Neuronal stem cell (in vitro differentiated cells): ENCODE results near the gene MED15.

Experiments
- DNase-seq: peaks from one replicate; pipeline ENCODE4 v3.0.0-alpha.2; 2013; ENCODE audit warnings: low spot score
- H2AFZ ChIP-seq: one replicate; pipeline ENCODE4 v1.6.1; 2013; ENCODE audit warnings: mild to moderate bottlenecking, low read length, inconsistent platforms
- H2AK5ac ChIP-seq: 2 replicates; pipeline ENCODE4 v1.6.1; 2013; ENCODE audit warnings: low read depth, mild to moderate bottlenecking, inconsistent platforms, low read length, moderate library complexity, mixed read lengths
- H2BK120ac ChIP-seq: 2 replicates; pipeline ENCODE4 v1.6.1; 2013; ENCODE audit warnings: low read depth, mild to moderate bottlenecking, inconsistent platforms, low read length, moderate library complexity, mixed read lengths
- H2BK12ac ChIP-seq: one replicate; pipeline ENCODE4 v1.6.1; 2013; ENCODE audit warnings: low read length, inconsistent platforms
- H2BK15ac ChIP-seq: 2 replicates; pipeline ENCODE4 v1.6.1; 2013; ENCODE audit warnings: mild to moderate bottlenecking, low read length, inconsistent platforms, mixed read lengths
- H2BK5ac ChIP-seq: one replicate; pipeline ENCODE4 v1.6.1; 2013; ENCODE audit warnings: inconsistent platforms, mild to moderate bottlenecking, low read length, moderate library complexity
- H3K14ac ChIP-seq: one replicate; pipeline ENCODE4 v1.6.1; 2013; ENCODE audit warnings: low read length, inconsistent platforms
- H3K18ac ChIP-seq: 2 replicates; pipeline ENCODE4 v1.6.1; 2013; ENCODE audit warnings: low read length, inconsistent platforms
- H3K23ac ChIP-seq: 2 replicates; pipeline ENCODE4 v1.6.1; 2013; ENCODE audit warnings: low read depth, mild to moderate bottlenecking, mixed read lengths, low read length, inconsistent platforms; ENCODE audit not compliant: poor library complexity
- H3K27ac ChIP-seq: replicated peaks from 3 replicates; pipeline ENCODE4 v1.5.1; 2013; ENCODE audit warnings: low read length, inconsistent platforms
- H3K27me3 ChIP-seq, 3 experiments: 2 replicates each; pipeline ENCODE4 v1.6.1; 2013; ENCODE audit warnings: low read length in 3 of 3, mild to moderate bottlenecking in 2 of 3, inconsistent platforms in 1 of 3, low read depth in 1 of 3, mixed read lengths in 1 of 3, moderate library complexity in 1 of 3; ENCODE audit not compliant: control insufficient read depth in 3 of 3, insufficient read depth in 3 of 3
- H3K36me3 ChIP-seq, 2 donors: replicated peaks in 1 of 2; 2 replicates each; pipeline ENCODE4 v1.6.1; 2013; ENCODE audit warnings: low read length in 2 of 2; ENCODE audit not compliant: control insufficient read depth in 2 of 2, insufficient read depth in 2 of 2
- H3K4ac ChIP-seq: 2 replicates; pipeline ENCODE4 v1.6.1; 2013; ENCODE audit warnings: inconsistent platforms, mild to moderate bottlenecking, low read length, moderate library complexity
- H3K4me1 ChIP-seq, 2 donors: 1 replicate in 1 of 2; 2 replicates in 1 of 2; pipeline ENCODE4 v1.6.1; 2013; ENCODE audit warnings: low read length in 2 of 2, low read depth in 1 of 2; ENCODE audit not compliant: control insufficient read depth in 2 of 2, insufficient read depth in 1 of 2
- H3K4me2 ChIP-seq: one replicate; pipeline ENCODE4 v1.6.1; 2013; ENCODE audit warnings: mild to moderate bottlenecking, low read length, inconsistent platforms; ENCODE audit not compliant: insufficient read depth, poor library complexity, severe bottlenecking
- H3K4me3 ChIP-seq, 2 donors: 2 replicates each; pipeline ENCODE4 v1.5.1; 2013; ENCODE audit warnings: low read length in 2 of 2, mild to moderate bottlenecking in 2 of 2, inconsistent platforms in 1 of 2, moderate library complexity in 1 of 2
- H3K79me1 ChIP-seq: one replicate; pipeline ENCODE4 v1.6.1; 2013; ENCODE audit warnings: low read depth, mild to moderate bottlenecking, inconsistent platforms, low read length, moderate library complexity
- H3K9ac ChIP-seq: one replicate; pipeline ENCODE4 v1.6.1; 2013; ENCODE audit warnings: mild to moderate bottlenecking, low read depth, low read length, inconsistent platforms; ENCODE audit not compliant: poor library complexity
- H3K9me3 ChIP-seq, 2 donors: replicated peaks in 1 of 2; 2 replicates each; pipeline versions ENCODE3 to v1.6.1; 2013; ENCODE audit warnings: low read length in 2 of 2, mild to moderate bottlenecking in 2 of 2, inconsistent platforms in 1 of 2, low read depth in 1 of 2, mixed read lengths in 1 of 2, moderate library complexity in 1 of 2; ENCODE audit not compliant: control insufficient read depth in 2 of 2, insufficient read depth in 1 of 2
- H4K8ac ChIP-seq: one replicate; pipeline ENCODE4 v1.6.1; 2013; ENCODE audit warnings: low read depth, mild to moderate bottlenecking, inconsistent platforms, low read length, moderate library complexity
- H4K91ac ChIP-seq: one replicate; pipeline ENCODE4 v1.6.1; 2013; ENCODE audit warnings: low read length, low read depth, mild to moderate bottlenecking, inconsistent platforms; ENCODE audit not compliant: poor library complexity
- whole genome bisulfite sequencing, 2 donors: extraction: QIAGEN DNeasy Blood & Tissue Kit; methylation state at CpG; one replicate each; pipeline ENCODE4 v1.1.7; 2013; ENCODE audit warnings: missing lambda C conversion rate in 2 of 2, mixed read lengths in 1 of 2; ENCODE audit not compliant: insufficient read length in 2 of 2, insufficient replicate concordance in 1 of 2; ENCODE audit errors: extremely low coverage in 2 of 2; 5-methylcytosine and 5-hydroxymethylcytosine counted together

The MED15 gene

GRCh38 chr22:20514658-20515406 lies 7.4 kb downstream of the MED15 start:
- H3K23ac ChIP-seq, result peak overlapping the region; percentile 60
- no peak overlapping the region for H2BK120ac ChIP-seq
- no peak overlapping the region for H3K14ac ChIP-seq
- peaks cover 2 to 6% of the 10 kb centered on the region in 2 donors for H3K4me1 ChIP-seq
- H3K9ac ChIP-seq, result no peak overlapping the region
- WGBS, 2 donors, result no CpG with 5 or more reads among the region's 6 CpGs
- H3K4me3 ChIP-seq, result no peak overlapping the region
- no peak for DNase-seq
- no peak overlapping the region for H3K27ac ChIP-seq
- H2BK15ac ChIP-seq, result no peak overlapping the region
- peaks cover 13% of the 10 kb centered on the region for H3K79me1 ChIP-seq
- H3K18ac ChIP-seq, result no peak overlapping the region
- no peak overlapping the region for H2BK5ac ChIP-seq
- H3K36me3 ChIP-seq, result peaks cover 10 to 67% of the 10 kb centered on the region in 2 donors
- no peak overlapping the region for H2BK12ac ChIP-seq
- H2AK5ac ChIP-seq, result no peak overlapping the region
- no peak overlapping the region for H4K8ac ChIP-seq
- no peaks in the 10 kb centered on the region for H3K27me3 ChIP-seq
- no peaks in the 10 kb centered on the region for H3K9me3 ChIP-seq
- H3K4me2 ChIP-seq, result no peak overlapping the region
- no peak overlapping the region for H3K4ac ChIP-seq
- no peak overlapping the region for H2AFZ ChIP-seq
- H4K91ac ChIP-seq, result no peak overlapping the region

- Histone ChIP-seq H2AK5ac (no peak overlapping the region), H3K4me2 (no peak overlapping the region), H4K91ac (no peak overlapping the region), H2BK5ac (no peak overlapping the region), H3K36me3 (peaks cover 16 to 65% of the 10 kb centered on the region in 2 donors), H2AFZ (no peak overlapping the region), H2BK120ac (no peak overlapping the region), H3K14ac (no peak overlapping the region), H3K4me3 (no peak overlapping the region), H3K27me3 (no peaks in the 10 kb centered on the region), H3K23ac (peak overlapping the region; percentile 73), H3K9ac (no peak overlapping the region), H3K18ac (no peak overlapping the region), H3K9me3 (peaks cover 0 to 2% of the 10 kb centered on the region in 2 donors), H4K8ac (peak overlapping the region; percentile 79), H2BK12ac (no peak overlapping the region), H3K4ac (no peak overlapping the region), H3K79me1 (peaks cover 14% of the 10 kb centered on the region), H2BK15ac (no peak overlapping the region), H3K27ac (no peak overlapping the region), H3K4me1 (peaks cover 0 to 3% of the 10 kb centered on the region in 2 donors)
- DNase-seq, result no peak
- WGBS, 2 donors, result no CpG with 5 or more reads among the region's 2 CpGs
These were observed 9.0 kb downstream of the MED15 start for GRCh38 chr22:20516399-20516798.

GRCh38 chr22:20517422-20517821 lies 10.0 kb downstream of the MED15 start:
- H3K27me3 ChIP-seq, result no peaks in the 10 kb centered on the region
- no peak overlapping the region for H3K18ac ChIP-seq
- H3K4ac ChIP-seq, result no peak overlapping the region
- H2BK120ac ChIP-seq, result no peak overlapping the region
- no peak overlapping the region for H4K91ac ChIP-seq
- H3K79me1 ChIP-seq, result peaks cover 12% of the 10 kb centered on the region
- no peak overlapping the region for H2BK5ac ChIP-seq
- H2BK15ac ChIP-seq, result no peak overlapping the region
- no peak overlapping the region for H3K23ac ChIP-seq
- H3K4me1 ChIP-seq, result peaks cover 0 to 3% of the 10 kb centered on the region in 2 donors
- WGBS, 2 donors, result no CpG with 5 or more reads among the region's 4 CpGs
- no peak overlapping the region for H2AK5ac ChIP-seq
- H3K9ac ChIP-seq, result peak overlapping the region; percentile 53
- peaks cover 0 to 2% of the 10 kb centered on the region in 2 donors for H3K9me3 ChIP-seq
- no peak overlapping the region for H3K14ac ChIP-seq
- no peak overlapping the region for H3K27ac ChIP-seq
- H2BK12ac ChIP-seq, result no peak overlapping the region
- H3K4me3 ChIP-seq, result peak overlapping the region in 1 of 2 donors; percentile 27
- H3K36me3 ChIP-seq, result peaks cover 16 to 69% of the 10 kb centered on the region in 2 donors
- H4K8ac ChIP-seq, result no peak overlapping the region
- no peak overlapping the region for H2AFZ ChIP-seq
- no peak overlapping the region for H3K4me2 ChIP-seq
- no peak for DNase-seq

GRCh38 chr22:20517841-20518592 lies 10.6 kb downstream of the MED15 start:
- no peak overlapping the region for H3K23ac ChIP-seq
- no peak overlapping the region for H3K18ac ChIP-seq
- H2BK15ac ChIP-seq, result no peak overlapping the region
- H2AFZ ChIP-seq, result no peak overlapping the region
- no peak overlapping the region for H3K4ac ChIP-seq
- no peaks in the 10 kb centered on the region for H3K27me3 ChIP-seq
- no peak overlapping the region for H2BK12ac ChIP-seq
- H3K14ac ChIP-seq, result no peak overlapping the region
- no peak for DNase-seq
- H2BK120ac ChIP-seq, result no peak overlapping the region
- H3K36me3 ChIP-seq, result peaks cover 16 to 75% of the 10 kb centered on the region in 2 donors
- H3K27ac ChIP-seq, result no peak overlapping the region
- no peak overlapping the region for H2BK5ac ChIP-seq
- no peak overlapping the region for H3K4me2 ChIP-seq
- H3K79me1 ChIP-seq, result peaks cover 12% of the 10 kb centered on the region
- H4K91ac ChIP-seq, result no peak overlapping the region
- H3K4me3 ChIP-seq, result no peak overlapping the region
- no peak overlapping the region for H4K8ac ChIP-seq
- no peak overlapping the region for H2AK5ac ChIP-seq
- H3K9me3 ChIP-seq, result peaks cover 0 to 2% of the 10 kb centered on the region in 2 donors
- H3K4me1 ChIP-seq, result peaks cover 0 to 3% of the 10 kb centered on the region in 2 donors
- no CpG with 5 or more reads among the region's 13 CpGs for WGBS, 2 donors
- H3K9ac ChIP-seq, result no peak overlapping the region
